ENCODE results near the gene EXT2. TPM values are rescaled to one million over a fixed set of nuclear protein-coding genes. Genes with fewer than 3 reads are reported as not detected.

EXT2 gene
- total RNA-seq, 1 experiment from 2014 or later: 42.9 TPM

GRCh38 chr11:44108260-44108659 is 12.8 kb downstream of the EXT2 start:
- Histone ChIP-seq H3K23ac (ENCODE audit: insufficient read length, low read depth, low read length) (no peak overlapping the region), H3K79me2 (ENCODE audit: insufficient read depth, low read length) (no peaks in the 10 kb centered on the region), H3K56ac (ENCODE audit: insufficient read length, low read depth, low read length) (no peak overlapping the region), H3T11ph (ENCODE audit: low read length) (no peak overlapping the region), H4K91ac (ENCODE audit: insufficient read length, low read depth, low read length) (no peak overlapping the region), H2BK120ac (ENCODE audit: low read depth, low read length, poor library complexity, severe bottlenecking) (no peak overlapping the region), H3K4me1 (ENCODE audit: insufficient read depth, low read length) (no peaks in the 10 kb centered on the region; the same call in 1 of the 2 replicates), H3K9me3 (ENCODE audit: control insufficient read depth, low read depth, low read length) (no peaks in the 10 kb centered on the region), H2AFZ (ENCODE audit: low read length) (no peak overlapping the region), H4K8ac (replicated peaks; ENCODE audit: insufficient read length, low read depth, low read length) (no peak overlapping the region), H3K27ac (ENCODE audit: insufficient read length, low read depth, low read length) (no peak overlapping the region), H2BK15ac (ENCODE audit: low read depth, low read length) (no peak overlapping the region), H3K9ac (ENCODE audit: extremely low read depth, insufficient read length, low read length) (no peak overlapping the region), H3K27me3 (ENCODE audit: insufficient read depth, low read length) (no peaks in the 10 kb centered on the region), H3K4me2 (ENCODE audit: insufficient read depth, insufficient read length, low read length) (no peak overlapping the region), H2BK5ac (ENCODE audit: insufficient read length, low read length) (no peak overlapping the region), H2AK5ac (ENCODE audit: insufficient read length, low read length) (no peak overlapping the region), H3K23me2 (ENCODE audit: insufficient read length, low read depth, low read length, poor library complexity, severe bottlenecking) (no peaks in the 10 kb centered on the region), H2BK12ac (ENCODE audit: insufficient read length, low read depth, low read length) (no peak overlapping the region), H3K79me1 (ENCODE audit: insufficient read depth, low read depth, low read length, poor library complexity, severe bottlenecking) (no peaks in the 10 kb centered on the region), H3K4ac (ENCODE audit: low read depth, low read length) (no peak overlapping the region), H2BK20ac (ENCODE audit: low read depth, low read length, poor library complexity, severe bottlenecking) (no peak overlapping the region), H3K14ac (ENCODE audit: insufficient read depth, low read length) (no peak overlapping the region), H3K18ac (ENCODE audit: insufficient read length, low read depth, low read length) (no peak overlapping the region), H4K5ac (ENCODE audit: insufficient read length, low read depth, low read length) (no peak overlapping the region), H4K20me1 (ENCODE audit: control insufficient read depth, insufficient read depth, insufficient read length) (no peaks in the 10 kb centered on the region)
- TF ChIP-seq, protein P1, sequence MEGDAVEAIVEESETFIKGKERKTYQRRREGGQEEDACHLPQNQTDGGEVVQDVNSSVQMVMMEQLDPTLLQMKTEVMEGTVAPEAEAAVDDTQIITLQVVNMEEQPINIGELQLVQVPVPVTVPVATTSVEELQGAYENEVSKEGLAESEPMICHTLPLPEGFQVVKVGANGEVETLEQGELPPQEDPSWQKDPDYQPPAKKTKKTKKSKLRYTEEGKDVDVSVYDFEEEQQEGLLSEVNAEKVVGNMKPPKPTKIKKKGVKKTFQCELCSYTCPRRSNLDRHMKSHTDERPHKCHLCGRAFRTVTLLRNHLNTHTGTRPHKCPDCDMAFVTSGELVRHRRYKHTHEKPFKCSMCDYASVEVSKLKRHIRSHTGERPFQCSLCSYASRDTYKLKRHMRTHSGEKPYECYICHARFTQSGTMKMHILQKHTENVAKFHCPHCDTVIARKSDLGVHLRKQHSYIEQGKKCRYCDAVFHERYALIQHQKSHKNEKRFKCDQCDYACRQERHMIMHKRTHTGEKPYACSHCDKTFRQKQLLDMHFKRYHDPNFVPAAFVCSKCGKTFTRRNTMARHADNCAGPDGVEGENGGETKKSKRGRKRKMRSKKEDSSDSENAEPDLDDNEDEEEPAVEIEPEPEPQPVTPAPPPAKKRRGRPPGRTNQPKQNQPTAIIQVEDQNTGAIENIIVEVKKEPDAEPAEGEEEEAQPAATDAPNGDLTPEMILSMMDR (conservative IDR thresholded peaks at IDR 0.05): no peak
- Mint-ChIP-seq H3K36me3 (ENCODE audit: insufficient read depth in 1 of 3, low read depth in 3 of 3) (peaks cover 2 to 27% (median 11%) of the 10 kb centered on the region in 3 experiments; a peak in 5 of 7 replicates), H3K27ac (peak overlapping the region in 1 of 3 experiments; percentile 45; a peak in 1 of 7 replicates), H3K9me3 (no peaks in the 10 kb centered on the region), H3K4me1 (peaks cover 2 to 4% of the 10 kb centered on the region in 2 experiments), H3K27me3 (ENCODE audit: low read depth) (no peaks in the 10 kb centered on the region), H3K4me3 (no peak overlapping the region)
- WGBS (ENCODE audit: extremely low coverage, insufficient read length, low lambda C conversion rate): no CpG with 5 or more reads among the region's 6 CpGs
- DNase-seq: no peak
